T-cell (primary cell): ENCODE data around the gene SLIT3. TPM values are rescaled to one million over a fixed set of nuclear protein-coding genes. Genes with fewer than 3 reads are reported as not detected.

ENCODE experiments used
- ATAC-seq, 4 experiments: fragments of 200-7000 bp in 3 of 4; fragments of 150-1000 bp in 1 of 4; cut with Tn5 transposase; replicated peaks in 1 of 4; 1 replicate in 3 of 4; 2 replicates in 1 of 4; pipeline ENCODE4 v1.10.0; 2021; ENCODE audit warnings: moderate library complexity in 3 of 4, mild to moderate bottlenecking in 2 of 4, moderate number of reproducible peaks in 1 of 4
- CTCF ChIA-PET, 2 donors: fragments of 300-600 bp; sonication (Branson Sonifier 250); formaldehyde crosslinking; loops; one replicate each; lab custom pipeline; 2022; ENCODE audit warnings: antibody characterized with exemption in 2 of 2; lab: Charles Lee
- POLR2A ChIA-PET, 2 donors: fragments of 300-600 bp; sonication (Branson Sonifier 250); formaldehyde crosslinking; loops; one replicate each; lab custom pipeline; 2022; ENCODE audit warnings: antibody characterized with exemption in 2 of 2; lab: Charles Lee
- DNase-seq, 35 experiments: peaks; one replicate each; pipeline versions ENCODE4 v3.0.0 to v3.0.0-alpha.2; 2013 to 2023
- H3K27ac ChIP-seq: one replicate; pipeline ENCODE4 v1.5.1; 2013; ENCODE audit warnings: low read length
- H3K27me3 ChIP-seq, 2 experiments: replicated peaks in 1 of 2; 1 replicate in 1 of 2; 2 replicates in 1 of 2; pipeline versions ENCODE4 v1.6.1 to v1.7.0; 2013; ENCODE audit warnings: low read length in 1 of 2, mixed read lengths in 1 of 2; ENCODE audit not compliant: control insufficient read depth in 2 of 2, insufficient read depth in 2 of 2; ENCODE audit errors: extremely low read depth in 1 of 2
- H3K36me3 ChIP-seq, 2 donors: 1 replicate in 1 of 2; 2 replicates in 1 of 2; pipeline versions ENCODE4 v1.6.1 to v1.7.0; 2013; ENCODE audit warnings: low read length in 1 of 2; ENCODE audit not compliant: control insufficient read depth in 2 of 2, insufficient read depth in 1 of 2; ENCODE audit errors: extremely low read depth in 1 of 2
- H3K4me1 ChIP-seq, 2 experiments: 1 replicate in 1 of 2; 2 replicates in 1 of 2; pipeline versions ENCODE4 v1.6.1 to v1.7.0; 2013; ENCODE audit warnings: low read length in 2 of 2, mixed read lengths in 1 of 2; ENCODE audit not compliant: insufficient read depth in 2 of 2, control insufficient read depth in 1 of 2; ENCODE audit errors: extremely low read depth in 1 of 2
- H3K4me3 ChIP-seq, 2 donors: 1 replicate in 1 of 2; 2 replicates in 1 of 2; pipeline versions ENCODE4 v1.5.1 to v1.7.0; 2013; ENCODE audit warnings: mild to moderate bottlenecking in 2 of 2, low read length in 1 of 2, moderate library complexity in 1 of 2; ENCODE audit not compliant: control insufficient read depth in 1 of 2; ENCODE audit errors: extremely low read depth in 1 of 2
- H3K9me3 ChIP-seq: 2 replicates; pipeline ENCODE4 v1.7.0; 2013
- H3K27ac Mint-ChIP-seq, 2 donors: one replicate each; pipeline ENCODE4 v1.8.0; 2020 to 2021; ENCODE audit warnings: mild to moderate bottlenecking in 2 of 2, mixed read lengths in 2 of 2
- H3K27me3 Mint-ChIP-seq, 2 donors: one replicate each; pipeline ENCODE4 v1.8.0; 2021 to 2022; ENCODE audit warnings: mixed read lengths in 2 of 2
- H3K36me3 Mint-ChIP-seq: one replicate; pipeline ENCODE4 v1.8.0; 2021; ENCODE audit warnings: mixed read lengths
- H3K4me1 Mint-ChIP-seq, 3 donors: one replicate each; pipeline ENCODE4 v1.8.0; 2020 to 2022; ENCODE audit warnings: mixed read lengths in 3 of 3, mild to moderate bottlenecking in 1 of 3
- H3K4me3 Mint-ChIP-seq, 3 donors: one replicate each; pipeline ENCODE4 v1.8.0; 2020 to 2022; ENCODE audit warnings: mild to moderate bottlenecking in 3 of 3, mixed read lengths in 3 of 3, moderate library complexity in 3 of 3
- H3K9me3 Mint-ChIP-seq, 3 donors: one replicate each; pipeline ENCODE4 v1.8.0; 2020 to 2022; ENCODE audit warnings: mixed read lengths in 3 of 3
- WGBS: methylation state at CpG from one replicate; pipeline ENCODE4 v1.1.5; 2013; ENCODE audit warnings: missing lambda C conversion rate; ENCODE audit not compliant: insufficient coverage; 5-methylcytosine and 5-hydroxymethylcytosine counted together
- total RNA-seq, 35 experiments: library from RNA in 6 of 35; stranded (reverse) in 6 of 35; fragments of 120-200 nt in 1 of 35; gene quantifications; one replicate each; pipeline versions ENCODE4 v1.2.1 to v1.2.4 and lab custom pipeline; 2013 to 2026

SLIT3 gene
- total RNA-seq, 5 donors from 2014 or later (not counting 1 experiment from before 2014, with no cell fraction given): 0.13 to 0.32 (median 0.13) TPM; not detected in 2

DNA sequence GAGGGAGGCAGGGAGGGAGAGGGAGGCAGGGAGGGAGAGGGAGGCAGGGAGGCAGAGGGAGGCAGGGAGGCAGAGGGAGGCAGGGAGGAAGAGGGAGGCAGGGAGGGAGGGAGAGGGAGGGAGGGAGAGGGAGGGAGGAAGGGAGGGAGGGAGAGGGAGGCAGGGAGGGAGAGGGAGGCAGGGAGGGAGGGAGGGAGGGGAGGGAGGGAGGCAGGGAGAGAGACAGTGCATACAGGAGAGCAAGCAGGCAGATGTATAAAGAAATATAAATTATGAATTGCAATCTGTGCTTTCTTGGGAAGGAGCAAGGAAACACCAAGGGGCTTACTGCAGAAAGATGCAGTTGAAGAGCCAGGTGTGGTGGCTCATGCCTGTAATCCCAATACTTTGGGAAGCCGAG lies 574.6 kb downstream of the SLIT3 start:
- H3K4me3 Mint-ChIP-seq: no peak overlapping the region
- peaks cover 0 to 22% of the 10 kb centered on the region in 2 experiments for H3K27me3 ChIP-seq

GRCh38 chr5:168724227-168724626 lies 576.7 kb downstream of the SLIT3 start:
- Mint-ChIP-seq H3K4me1 (no peaks in the 10 kb centered on the region), H3K36me3 (no peaks in the 10 kb centered on the region), H3K4me3 (no peak overlapping the region), H3K27ac (no peak overlapping the region), H3K9me3 (peaks cover 4 to 17% (median 15%) of the 10 kb centered on the region in 3 donors), H3K27me3 (peaks cover 28 to 49% of the 10 kb centered on the region in 2 donors)
- Histone ChIP-seq H3K4me3 (no peak overlapping the region), H3K4me1 (no peaks in the 10 kb centered on the region), H3K36me3 (no peaks in the 10 kb centered on the region), H3K9me3 (no peaks in the 10 kb centered on the region), H3K27me3 (peaks cover 0 to 29% of the 10 kb centered on the region in 2 experiments), H3K27ac (no peak overlapping the region)
- no peak for DNase-seq
- no peak for ATAC-seq
- WGBS: no CpG with 5 or more reads among the region's 5 CpGs
- POLR2A ChIA-PET: no interaction called here
- CTCF ChIA-PET: no interaction called here

More for the DNA sequence above, 574.6 kb downstream of the SLIT3 start:
- H3K9me3 ChIP-seq: no peaks in the 10 kb centered on the region
- ChIA-PET CTCF (no interaction called here), POLR2A (no interaction called here)
- H3K27me3 Mint-ChIP-seq: peaks cover 25 to 36% of the 10 kb centered on the region in 2 donors
- H3K9me3 Mint-ChIP-seq: peaks cover 22 to 26% (median 23%) of the 10 kb centered on the region in 3 donors
- no CpG with 5 or more reads among the region's 1 CpG for WGBS
- H3K4me1 Mint-ChIP-seq: no peaks in the 10 kb centered on the region
- H3K27ac Mint-ChIP-seq: no peak overlapping the region
- DNase-seq: no peak
- ATAC-seq: no peak
- no peaks in the 10 kb centered on the region for H3K36me3 Mint-ChIP-seq
- no peaks in the 10 kb centered on the region for H3K36me3 ChIP-seq
- H3K4me3 ChIP-seq: no peak overlapping the region
- no peaks in the 10 kb centered on the region for H3K4me1 ChIP-seq
- no peak overlapping the region for H3K27ac ChIP-seq

- no peaks in the 10 kb centered on the region for H3K36me3 Mint-ChIP-seq
- WGBS: 84% methylated on average over 3 of the region's 3 CpGs
- Histone ChIP-seq H3K27ac (no peak overlapping the region), H3K9me3 (no peaks in the 10 kb centered on the region), H3K4me1 (no peaks in the 10 kb centered on the region), H3K4me3 (no peak overlapping the region), H3K36me3 (no peaks in the 10 kb centered on the region), H3K27me3 (peaks cover 0 to 26% of the 10 kb centered on the region in 2 experiments)
- peaks cover 33 to 51% of the 10 kb centered on the region in 2 donors for H3K27me3 Mint-ChIP-seq
- H3K4me1 Mint-ChIP-seq: no peaks in the 10 kb centered on the region
- ATAC-seq (no peak), DNase-seq (no peak)
- CTCF ChIA-PET: interaction anchor here in 1 of 2 donors (0.8 kb wide), 1 partner anchor 182 kb away, joined by 8 read pairs; no protein-coding TSS in a partner anchor
- H3K9me3 Mint-ChIP-seq: peaks cover 4 to 8% (median 8%) of the 10 kb centered on the region in 3 donors
- H3K27ac Mint-ChIP-seq: no peak overlapping the region
- H3K4me3 Mint-ChIP-seq: no peak overlapping the region
- POLR2A ChIA-PET: no interaction called here
Measured at GRCh38 chr5:168723037-168723436, 577.9 kb downstream of the SLIT3 start.

- H3K9me3 Mint-ChIP-seq: peaks cover 0 to under 1% (median under 1%) of the 10 kb centered on the region in 3 donors
- no peak for ATAC-seq
- CTCF ChIA-PET: no interaction called here
- Histone ChIP-seq H3K27ac (no peak overlapping the region), H3K4me3 (no peak overlapping the region), H3K4me1 (no peaks in the 10 kb centered on the region), H3K27me3 (peaks cover 0 to 26% of the 10 kb centered on the region in 2 experiments), H3K9me3 (no peaks in the 10 kb centered on the region), H3K36me3 (no peaks in the 10 kb centered on the region)
- H3K36me3 Mint-ChIP-seq: no peaks in the 10 kb centered on the region
- H3K27me3 Mint-ChIP-seq: peaks cover 33 to 51% of the 10 kb centered on the region in 2 donors
- POLR2A ChIA-PET: no interaction called here
- 94% methylated on average over 4 of the region's 7 CpGs for WGBS
- H3K4me1 Mint-ChIP-seq: no peaks in the 10 kb centered on the region
- no peak overlapping the region for H3K4me3 Mint-ChIP-seq
- DNase-seq: no peak
- H3K27ac Mint-ChIP-seq: no peak overlapping the region
Measured at GRCh38 chr5:168721966-168722365, 579.0 kb downstream of the SLIT3 start.

DNA sequence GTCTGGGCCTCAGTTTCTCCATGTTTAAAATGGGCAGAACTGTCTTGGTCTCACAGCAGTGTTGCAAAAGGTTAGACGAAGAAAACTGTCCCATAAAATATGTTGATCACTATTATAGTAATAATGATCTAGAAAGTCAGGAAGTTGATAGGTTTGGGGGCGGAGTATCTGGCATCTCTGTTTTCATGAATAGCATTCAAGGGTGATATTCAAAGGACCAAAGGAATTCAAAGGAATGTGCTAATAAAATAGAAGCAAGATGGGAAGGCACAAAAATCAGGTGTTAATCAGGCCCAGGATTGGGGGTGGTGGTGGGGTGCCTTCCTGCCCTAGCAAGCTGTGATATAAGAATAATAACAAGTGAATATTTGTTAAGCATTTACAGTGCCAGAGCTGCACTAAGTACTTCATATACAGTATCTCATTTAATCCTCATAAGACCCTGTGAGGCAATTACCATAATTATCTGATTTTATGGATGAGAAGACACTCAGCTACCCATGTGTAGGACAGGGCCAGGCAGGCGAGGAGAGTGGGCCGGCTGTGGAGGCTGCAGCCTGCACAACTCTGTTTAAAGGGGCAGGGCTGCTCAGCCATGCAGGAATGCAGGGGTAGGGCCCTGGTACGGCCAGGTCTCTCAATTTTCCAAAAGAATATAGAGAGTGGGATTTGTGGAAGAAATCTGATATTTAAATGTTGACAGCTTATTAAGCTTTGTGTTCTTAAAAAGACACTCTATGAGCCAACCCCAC lies 579.8 kb downstream of the SLIT3 start:
- H3K27ac ChIP-seq: no peak overlapping the region
- no peak overlapping the region for H3K27ac Mint-ChIP-seq
- ChIA-PET POLR2A (no interaction called here), CTCF (no interaction called here)
- no peak overlapping the region for H3K4me3 Mint-ChIP-seq
- H3K4me1 ChIP-seq: no peaks in the 10 kb centered on the region
- no peak overlapping the region for H3K4me3 ChIP-seq
- ATAC-seq: no peak
- no peaks in the 10 kb centered on the region for H3K36me3 Mint-ChIP-seq
- H3K4me1 Mint-ChIP-seq: no peaks in the 10 kb centered on the region
- WGBS: 89% methylated on average over 3 of the region's 5 CpGs
- H3K36me3 ChIP-seq: no peaks in the 10 kb centered on the region
- peaks cover 0 to 22% of the 10 kb centered on the region in 2 experiments for H3K27me3 ChIP-seq
- H3K27me3 Mint-ChIP-seq: peaks cover 33 to 51% of the 10 kb centered on the region in 2 donors
- H3K9me3 ChIP-seq: no peaks in the 10 kb centered on the region
- H3K9me3 Mint-ChIP-seq: no peaks in the 10 kb centered on the region
- DNase-seq: no peak

DNA sequence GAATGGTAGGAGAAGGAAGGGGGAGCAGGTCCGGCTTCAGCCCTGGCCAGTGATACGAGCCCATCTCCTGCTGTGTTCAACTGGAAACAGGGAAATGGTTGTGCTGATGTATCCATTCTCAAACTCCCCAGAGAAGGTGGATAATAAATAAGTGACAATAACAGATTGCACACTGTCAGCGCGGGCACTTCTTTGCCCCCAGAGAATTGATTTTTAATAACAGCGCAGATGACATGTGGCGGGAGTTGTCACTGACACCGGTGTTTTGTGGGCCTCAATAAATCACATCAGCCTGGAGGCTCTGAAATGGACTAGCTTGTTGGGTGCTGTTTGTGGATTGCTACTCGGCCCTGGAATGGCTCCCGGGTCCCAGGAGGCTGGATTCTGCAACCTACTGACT lies 580.4 kb downstream of the SLIT3 start:
- 73% methylated on average over 8 of the region's 9 CpGs for WGBS
- Histone ChIP-seq H3K4me3 (no peak overlapping the region), H3K9me3 (no peaks in the 10 kb centered on the region), H3K27ac (no peak overlapping the region), H3K27me3 (peaks cover 0 to 22% of the 10 kb centered on the region in 2 experiments), H3K36me3 (no peaks in the 10 kb centered on the region), H3K4me1 (no peaks in the 10 kb centered on the region)
- ATAC-seq (no peak), DNase-seq (no peak)
- Mint-ChIP-seq H3K4me1 (no peaks in the 10 kb centered on the region), H3K36me3 (no peaks in the 10 kb centered on the region), H3K9me3 (no peaks in the 10 kb centered on the region), H3K4me3 (no peak overlapping the region), H3K27me3 (peaks cover 33 to 51% of the 10 kb centered on the region in 2 donors), H3K27ac (no peak overlapping the region)
- ChIA-PET POLR2A (no interaction called here), CTCF (no interaction called here)
